ENCODE data around the gene CDHR2.

GRCh38 chr5:176610435-176610773 is 61.3 kb downstream of the CDHR2 start:
- TF ChIP-seq TCF7 (CRISPR knock-in tag; IDR thresholded peaks at IDR 0.05; ENCODE audit: low read depth) (no peak), PREB (CRISPR knock-in tag; IDR thresholded peaks at IDR 0.05; ENCODE audit: borderline replicate concordance) (no peak), CTCF (IDR thresholded peaks at IDR 0.05) (no peak), ETV6 (CRISPR knock-in tag; IDR thresholded peaks at IDR 0.05) (no peak), ATF3 (CRISPR knock-in tag; conservative IDR thresholded peaks at IDR 0.05) (no peak), ATF1 (CRISPR knock-in tag; IDR thresholded peaks at IDR 0.05) (no peak), HMGXB4 (CRISPR knock-in tag; IDR thresholded peaks at IDR 0.05) (no peak), ZNF232 (CRISPR knock-in tag; IDR thresholded peaks at IDR 0.05) (no peak)
